Peyer's patch (tissue), 4 donors: ENCODE results near the gene LRRK1. TPM values are rescaled to one million over a fixed set of nuclear protein-coding genes. Genes with fewer than 3 reads are reported as not detected.

Source experiments
- DNase-seq, 3 donors: peaks; one replicate each; pipeline ENCODE4 v3.0.0-alpha.2; 2017 to 2019
- H3K27ac ChIP-seq, 4 donors: fragments of 200-600 bp; sonication (generic); one replicate each; pipeline ENCODE4 v1.5.1; 2016 to 2019
- H3K27me3 ChIP-seq, 2 donors: fragments of 200-600 bp; sonication (generic); one replicate each; pipeline ENCODE4 v1.5.1; 2019
- H3K36me3 ChIP-seq, 3 donors: fragments of 200-600 bp; sonication (generic); one replicate each; pipeline ENCODE4 v1.5.1; 2016 to 2019
- H3K4me1 ChIP-seq, 4 donors: fragments of 200-600 bp; sonication (generic); one replicate each; pipeline ENCODE4 v1.5.1; 2016 to 2019
- H3K4me3 ChIP-seq, 4 donors: fragments of 200-600 bp; sonication (generic); 1 replicate in 3 of 4; 2 replicates in 1 of 4; pipeline ENCODE4 v1.5.1; 2016 to 2019; ENCODE audit warnings: mild to moderate bottlenecking in 1 of 4
- H3K9me3 ChIP-seq, 4 donors: fragments of 200-600 bp; sonication (generic); one replicate each; pipeline ENCODE4 v1.5.1; 2016 to 2019; ENCODE audit warnings: mild to moderate bottlenecking in 1 of 4
- CTCF ChIP-seq, 6 experiments: fragments of 450-650 bp in 4 of 6; fragments of 200-600 bp in 2 of 6; sonication (generic) in 1 of 6; IDR thresholded peaks; one replicate each; pipeline ENCODE4 v1.5.1; 2017 to 2019; ENCODE audit warnings: antibody characterized with exemption in 6 of 6, mild to moderate bottlenecking in 3 of 6, moderate library complexity in 1 of 6
- POLR2A ChIP-seq, 2 donors: fragments of 450-650 bp; IDR thresholded peaks; one replicate each; pipeline ENCODE4 v1.5.1; 2017; ENCODE audit warnings: antibody characterized with exemption in 2 of 2, mild to moderate bottlenecking in 2 of 2, moderate library complexity in 2 of 2
- total RNA-seq, 4 donors: library from RNA; depleted of rRNA; stranded (reverse); fragments of >200 nt; gene quantifications; one replicate each; pipeline ENCODE4 v1.1.0, GENCODE V29; 2016

Gene LRRK1
- total RNA-seq, 4 donors from 2014 or later, result 49.2 to 66.0 (median 55.5) TPM

DNA sequence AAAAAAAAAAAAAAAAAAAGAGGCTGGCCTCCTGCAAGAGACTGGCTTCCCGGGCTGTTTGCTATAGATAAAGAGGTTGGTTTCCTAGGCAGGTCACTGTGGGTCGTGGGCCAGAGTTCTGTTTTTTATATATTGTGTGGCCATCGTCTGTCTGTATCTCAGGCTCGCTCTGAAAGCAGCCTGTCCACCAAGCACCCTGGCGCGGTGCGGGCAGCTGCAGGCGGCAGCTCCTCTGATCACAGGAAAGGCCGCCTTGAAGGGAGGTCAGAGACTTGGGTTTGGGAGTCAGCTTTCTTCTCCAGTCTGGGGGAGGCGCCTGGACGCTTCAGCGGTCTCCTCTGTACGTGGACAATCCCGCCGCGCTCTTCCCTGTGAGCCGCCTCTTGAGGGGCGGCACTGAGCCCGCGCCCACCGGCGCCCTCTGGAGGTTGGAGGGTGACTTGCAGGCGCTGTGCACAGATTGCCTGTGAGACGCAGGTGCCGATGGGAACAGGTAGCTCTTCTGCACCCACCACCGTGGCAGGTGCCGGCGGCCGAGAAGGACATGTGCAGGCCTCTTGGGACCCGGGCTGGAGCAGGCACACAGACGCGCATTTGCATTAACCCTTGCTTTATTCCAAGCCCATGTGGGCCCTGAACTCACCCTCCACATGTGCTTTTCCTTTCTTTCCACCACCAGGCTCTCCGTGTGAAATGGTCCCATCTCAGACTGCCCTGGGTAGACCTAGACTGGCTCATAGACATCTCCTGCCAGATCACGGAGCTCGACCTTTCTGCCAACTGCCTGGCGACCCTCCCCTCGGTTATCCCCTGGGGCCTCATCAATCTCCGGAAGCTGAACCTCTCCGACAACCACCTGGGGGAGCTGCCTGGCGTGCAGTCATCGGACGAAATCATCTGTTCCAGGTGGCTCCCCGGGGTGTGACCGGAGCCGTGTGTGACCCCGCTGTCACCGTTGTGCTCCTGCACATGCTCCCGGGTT, 89.3 kb downstream of the LRRK1 start:
- Histone ChIP-seq H3K27me3 (no peaks in the 10 kb centered on the region), H3K36me3 (peaks cover 0 to 30% (median 0%) of the 10 kb centered on the region in 3 donors), H3K4me3 (peak overlapping the region; percentile 36 to 63 (median 48)), H3K9me3 (no peaks in the 10 kb centered on the region), H3K27ac (peak overlapping the region in 1 of 4 donors; percentile 48), H3K4me1 (peaks cover 0 to 17% (median 5%) of the 10 kb centered on the region in 4 donors)
- TF ChIP-seq CTCF (IDR thresholded peaks at IDR 0.05), result peak; percentile 86 to 99 (median 94)
- TF ChIP-seq POLR2A (IDR thresholded peaks at IDR 0.05), result no peak
- DNase-seq, result peak; percentile 79 to 94 (median 92)

DNA sequence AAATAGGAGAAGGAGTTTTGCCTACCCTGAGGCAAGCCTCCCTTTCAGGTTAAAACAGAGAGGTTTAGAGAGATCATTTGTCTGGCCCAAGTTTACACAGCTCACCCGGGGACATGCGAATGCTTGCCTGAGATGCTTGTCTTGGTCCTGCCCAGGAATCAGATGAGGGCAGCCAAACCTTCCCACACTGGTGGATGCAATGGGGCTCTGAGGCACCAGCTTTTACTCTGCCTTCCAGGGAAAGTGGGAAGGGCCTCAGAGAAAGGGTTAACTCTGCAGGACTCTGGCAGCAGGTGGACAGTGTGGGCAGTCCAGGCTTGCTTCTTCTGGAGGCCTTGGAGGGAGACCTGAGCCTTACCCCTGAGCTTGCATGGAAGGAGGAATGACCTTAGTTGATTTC, 90.0 kb downstream of the LRRK1 start:
- H3K27me3 ChIP-seq, result no peaks in the 10 kb centered on the region
- peaks cover 0 to 38% (median 0%) of the 10 kb centered on the region in 3 donors for H3K36me3 ChIP-seq
- peaks cover 0 to 17% (median 5%) of the 10 kb centered on the region in 4 donors for H3K4me1 ChIP-seq
- no peak for DNase-seq
- TF ChIP-seq POLR2A (IDR thresholded peaks at IDR 0.05), result no peak
- TF ChIP-seq CTCF (IDR thresholded peaks at IDR 0.05), result no peak
- H3K4me3 ChIP-seq, result no peak overlapping the region
- no peak overlapping the region for H3K27ac ChIP-seq
- H3K9me3 ChIP-seq, result no peaks in the 10 kb centered on the region

DNA sequence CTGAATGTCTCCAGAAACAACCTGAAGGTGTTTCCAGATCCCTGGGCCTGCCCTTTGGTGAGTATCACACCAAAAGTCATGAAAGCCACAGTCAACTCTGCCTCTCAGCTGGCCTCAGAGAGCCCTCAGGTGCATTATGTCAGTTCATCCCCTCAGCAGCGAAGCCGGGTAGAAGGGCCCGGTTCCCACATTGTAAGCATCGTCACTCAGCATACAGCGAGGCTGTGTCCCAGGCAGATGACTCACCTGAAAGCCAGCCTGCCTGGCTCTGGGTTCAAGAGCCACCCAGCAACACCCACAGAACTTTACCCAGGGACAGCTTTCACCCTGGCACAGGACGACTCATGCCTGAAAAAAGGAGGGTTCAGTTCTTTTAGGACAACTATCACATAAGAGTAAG, 91.6 kb downstream of the LRRK1 start:
- DNase-seq, result no peak
- Histone ChIP-seq H3K36me3 (peaks cover 0 to 46% (median 0%) of the 10 kb centered on the region in 3 donors), H3K4me3 (no peak overlapping the region), H3K4me1 (peaks cover 0 to 17% (median 5%) of the 10 kb centered on the region in 4 donors), H3K9me3 (no peaks in the 10 kb centered on the region), H3K27me3 (no peaks in the 10 kb centered on the region), H3K27ac (no peak overlapping the region)
- TF ChIP-seq CTCF (IDR thresholded peaks at IDR 0.05), result no peak
- no peak for TF ChIP-seq POLR2A (IDR thresholded peaks at IDR 0.05)

DNA sequence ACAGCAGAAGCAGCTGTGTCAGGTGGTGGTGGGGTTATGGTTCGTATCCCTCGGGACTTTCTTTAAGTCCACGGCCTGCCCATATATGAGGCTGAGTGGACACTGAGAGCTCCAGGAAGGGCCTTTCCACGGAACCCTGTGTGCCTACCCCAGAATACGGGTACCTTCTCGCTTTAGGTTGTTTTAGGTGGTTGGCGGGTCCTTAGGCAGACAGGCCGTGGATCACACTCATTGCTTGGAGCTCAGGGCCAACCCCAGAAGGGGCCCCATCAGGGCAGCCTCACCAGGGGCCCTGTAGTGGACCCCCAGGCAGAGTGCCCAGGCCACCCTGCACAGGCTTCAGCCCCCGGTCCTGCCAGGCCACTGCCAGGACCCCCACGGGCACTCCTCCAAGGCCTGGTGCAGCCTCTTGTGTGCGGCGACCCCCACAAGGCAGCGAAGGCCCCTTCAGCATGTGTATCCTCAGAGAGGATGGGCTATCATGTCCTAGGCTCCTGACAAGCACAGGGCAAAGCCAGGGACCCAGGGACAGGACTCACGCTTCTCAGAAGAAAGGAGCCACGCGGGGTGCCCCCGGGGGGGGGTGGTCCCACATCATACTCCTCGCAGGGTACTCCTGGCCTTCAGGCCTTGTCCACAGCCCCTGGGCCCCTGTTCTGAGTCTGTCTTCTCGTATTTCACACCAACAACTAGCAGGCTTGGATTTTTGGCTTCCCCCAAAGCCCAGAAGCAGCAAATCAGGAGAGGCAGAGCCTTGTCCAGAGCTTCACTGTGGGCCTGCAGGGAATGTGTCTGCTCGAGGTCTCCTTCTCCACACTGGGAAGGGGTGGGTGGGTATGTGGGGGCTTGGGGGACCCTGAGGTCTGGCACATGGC, 93.4 kb downstream of the LRRK1 start:
- Histone ChIP-seq H3K27ac (no peak overlapping the region), H3K4me3 (no peak overlapping the region), H3K27me3 (no peaks in the 10 kb centered on the region), H3K36me3 (peaks cover 0 to 57% (median 0%) of the 10 kb centered on the region in 3 donors), H3K4me1 (peaks cover 0 to 8% (median 4%) of the 10 kb centered on the region in 4 donors), H3K9me3 (no peaks in the 10 kb centered on the region)
- DNase-seq, result no peak
- TF ChIP-seq POLR2A (IDR thresholded peaks at IDR 0.05) (no peak), CTCF (IDR thresholded peaks at IDR 0.05) (no peak)

- peaks cover 0 to 57% (median 0%) of the 10 kb centered on the region in 3 donors for H3K36me3 ChIP-seq
- no peak for TF ChIP-seq POLR2A (IDR thresholded peaks at IDR 0.05)
- no peak for TF ChIP-seq CTCF (IDR thresholded peaks at IDR 0.05)
Measured at GRCh38 chr15:101013201-101013550, 94.0 kb downstream of the LRRK1 start.

More at GRCh38 chr15:101013201-101013550, 94.0 kb downstream of the LRRK1 start:
- no peaks in the 10 kb centered on the region for H3K9me3 ChIP-seq
- H3K27ac ChIP-seq, result no peak overlapping the region
- DNase-seq, result no peak
- H3K4me1 ChIP-seq, result peaks cover 0 to 5% (median 2%) of the 10 kb centered on the region in 4 donors
- no peak overlapping the region for H3K4me3 ChIP-seq
- H3K27me3 ChIP-seq, result no peaks in the 10 kb centered on the region
